Measurements from ENCODE around the gene SND1. TPM values are rescaled to one million over a fixed set of nuclear protein-coding genes. Genes with fewer than 3 reads are reported as not detected.

SND1 gene
- total and polyA plus RNA-seq, 2 of the 4 experiments (the other 2 are of a cell fraction), result 154 to 294 TPM

- no peak for ATAC-seq (ENCODE audit: low read depth)
- no peak overlapping the region for H3K27ac ChIP-seq (ENCODE audit: insufficient read depth, low read length)
- no peak overlapping the region for H3K56ac ChIP-seq (ENCODE audit: extremely low read depth, insufficient read depth, low read length)
- no peak overlapping the region for H3K4me2 ChIP-seq (ENCODE audit: low read depth, low read length)
- peaks cover 33% of the 10 kb centered on the region for H3K9me1 ChIP-seq (ENCODE audit: insufficient read depth, low read length)
- H3K23ac ChIP-seq (ENCODE audit: low read depth, low read length), result no peak overlapping the region
- in situ Hi-C loops (cut with MboI; ENCODE audit: low sequenced_read_pairs), result loop anchor here (25.0 kb wide), 1 partner anchor 359 kb away; no protein-coding TSS in a partner anchor
- H2BK15ac ChIP-seq (ENCODE audit: low read depth, low read length), result no peak overlapping the region
- no peak overlapping the region for H2BK120ac ChIP-seq (ENCODE audit: low read depth, low read length)
- no peak overlapping the region for H2AK9ac ChIP-seq (replicated peaks; ENCODE audit: low read depth, low read length, poor library complexity)
- BruUV-seq (replicated peaks), result no TSS peak
- no peak overlapping the region for H2BK20ac ChIP-seq (ENCODE audit: low read depth, low read length)
- dilution Hi-C loops (cut with HindIII; ENCODE audit: low sequenced_read_pairs, unreplicated experiment), result no loop called here
- no peak overlapping the region for H2BK5ac ChIP-seq (ENCODE audit: low read depth, low read length, poor library complexity, severe bottlenecking)
- TF ChIP-seq CTCF (conservative IDR thresholded peaks at IDR 0.05; ENCODE audit: low read depth, low read length) (no peak), FOS (IDR thresholded peaks at IDR 0.05; ENCODE audit: low read depth, low read length) (no peak), CHD1 (IDR thresholded peaks at IDR 0.05; ENCODE audit: low read depth, low read length) (no peak), RCOR1 (IDR thresholded peaks at IDR 0.05; ENCODE audit: insufficient replicate concordance, low read length) (no peak), RAD21 (IDR thresholded peaks at IDR 0.05; ENCODE audit: low read length) (no peak), MAZ (IDR thresholded peaks at IDR 0.05; ENCODE audit: borderline replicate concordance, low read depth, low read length) (no peak), BHLHE40 (IDR thresholded peaks at IDR 0.05; ENCODE audit: low read depth, low read length) (no peak)
- H3K36me3 ChIP-seq (ENCODE audit: control insufficient read depth, insufficient read depth, low read length), result peaks cover 18% of the 10 kb centered on the region
- intact Hi-C loops (cut with micrococcal nuclease), result no loop called here
- H3K9ac ChIP-seq (ENCODE audit: low read depth, low read length), result no peak overlapping the region
- no peak overlapping the region for H3K4ac ChIP-seq (ENCODE audit: low read depth, low read length)
- peaks cover 7% of the 10 kb centered on the region; the same call in 1 of the 2 replicates for H3K4me1 ChIP-seq (ENCODE audit: control insufficient read depth, insufficient read depth, low read length)
- peaks cover 17 to 42% of the 10 kb centered on the region in 2 experiments for H3K79me1 ChIP-seq (ENCODE audit: low read depth in 1 of 2, low read length in 2 of 2)
- peaks cover 29% of the 10 kb centered on the region for H4K20me1 ChIP-seq (ENCODE audit: insufficient read depth, low read length)
- H3K4me3 ChIP-seq (ENCODE audit: insufficient read depth, low read depth, low read length), result no peak overlapping the region
- no peaks in the 10 kb centered on the region for H3K9me3 ChIP-seq (ENCODE audit: control insufficient read depth, insufficient read depth, low read length)
- no peaks in the 10 kb centered on the region for H3K27me3 ChIP-seq (ENCODE audit: control insufficient read depth, insufficient read depth, low read length)
- no peak overlapping the region for H2AFZ ChIP-seq (replicated peaks; ENCODE audit: low read length, poor library complexity)
- no peak for DNase-seq
- no peak overlapping the region for H4K91ac ChIP-seq (ENCODE audit: insufficient read depth, low read depth, low read length)
- H4K5ac ChIP-seq (ENCODE audit: low read depth, low read length), result no peak overlapping the region
- WGBS, 2 experiments (ENCODE audit: extremely low coverage in 2 of 2, insufficient read length in 1 of 2), result 92% methylated on average over 2 of the region's 6 CpGs; no CpG with 5 or more reads in 1 of the 2 experiments
- H3K14ac ChIP-seq (replicated peaks; ENCODE audit: low read depth, low read length), result no peak overlapping the region
- ChIA-PET CTCF (no interaction called here), POLR2A (ENCODE audit: unreplicated experiment) (no interaction called here)
- no peak overlapping the region for H2AK5ac ChIP-seq (ENCODE audit: low read depth, low read length)
- no peak overlapping the region for H4K8ac ChIP-seq (ENCODE audit: low read depth in 2 of 2, low read length in 2 of 2)
- H3K18ac ChIP-seq (ENCODE audit: low read depth, low read length), result no peak overlapping the region
Observed at GRCh38 chr7:128071376-128071775, 419.4 kb downstream of the SND1 start.
